NCI-H446 (cell line): ENCODE results near the gene DAO.

Experiments used
- DNase-seq, 2 experiments: peaks; one replicate each; lab custom pipeline; 2025; lab: John Stamatoyannopoulos, UW

DAO gene

GRCh38 chr12:108875682-108876361 is 4.1 kb upstream of the DAO start:
- no peak for DNase-seq

- no peak for DNase-seq
Observed at GRCh38 chr12:108876550-108876949, 3.3 kb upstream of the DAO start.

GRCh38 chr12:108881953-108882352 is 2.1 kb downstream of the DAO start:
- no peak for DNase-seq

GRCh38 chr12:108884116-108885012 is 4.5 kb downstream of the DAO start:
- DNase-seq, result peak; percentile 34 to 46

- no peak for DNase-seq
Observed at GRCh38 chr12:108886873-108887629, 7.2 kb downstream of the DAO start.

- no peak for DNase-seq
Observed at GRCh38 chr12:108888031-108888430, 8.1 kb downstream of the DAO start.

- no peak for DNase-seq
Observed at GRCh38 chr12:108890208-108890607, 10.3 kb downstream of the DAO start.

- no peak for DNase-seq
Observed at GRCh38 chr12:108895220-108895802, 15.4 kb downstream of the DAO start.

GRCh38 chr12:108896336-108896735 is 16.4 kb downstream of the DAO start:
- DNase-seq, result no peak

- no peak for DNase-seq
Observed at GRCh38 chr12:108896817-108897216, 16.9 kb downstream of the DAO start.

GRCh38 chr12:108899145-108899544 is 19.3 kb downstream of the DAO start:
- DNase-seq, result no peak

GRCh38 chr12:108905725-108906124 is 25.8 kb downstream of the DAO start:
- no peak for DNase-seq

- no peak for DNase-seq
Observed at GRCh38 chr12:108906971-108907370, 27.1 kb downstream of the DAO start.

GRCh38 chr12:108907839-108908351 is 28.0 kb downstream of the DAO start:
- DNase-seq, result no peak

- no peak for DNase-seq
Observed at GRCh38 chr12:108910336-108910735, 30.4 kb downstream of the DAO start.

GRCh38 chr12:108911915-108912314 is 32.0 kb downstream of the DAO start:
- DNase-seq, result no peak

GRCh38 chr12:108912361-108912760 is 32.5 kb downstream of the DAO start:
- DNase-seq, result no peak

GRCh38 chr12:108914121-108914531 is 34.2 kb downstream of the DAO start:
- peak in 1 of 2 experiments; percentile 42 for DNase-seq

- DNase-seq, result no peak
Observed at GRCh38 chr12:108915632-108916133, 35.8 kb downstream of the DAO start.

GRCh38 chr12:108916336-108916735 is 36.4 kb downstream of the DAO start:
- peak in 1 of 2 experiments; percentile 37 for DNase-seq

- DNase-seq, result no peak
Observed at GRCh38 chr12:108918206-108918605, 38.3 kb downstream of the DAO start.
